Trophoblast cell (in vitro differentiated cells and primary cell): ENCODE measurements around the gene HSD17B7.

Experiments
- DNase-seq, 2 donors: peaks; one replicate each; pipeline ENCODE4 v3.0.0-alpha.2; 2016
- H2AFZ ChIP-seq: 2 replicates; pipeline ENCODE4 v1.6.1; 2013; ENCODE audit warnings: low read length, moderate library complexity, mild to moderate bottlenecking; ENCODE audit not compliant: insufficient read depth, poor library complexity
- H2AK5ac ChIP-seq: 2 replicates; pipeline ENCODE4 v1.6.1; 2013; ENCODE audit warnings: mild to moderate bottlenecking, low read length
- H2BK120ac ChIP-seq: 2 replicates; pipeline ENCODE4 v1.6.1; 2013; ENCODE audit warnings: low read length, mild to moderate bottlenecking, moderate library complexity; ENCODE audit not compliant: insufficient read depth, poor library complexity
- H2BK12ac ChIP-seq: 2 replicates; pipeline ENCODE4 v1.6.1; 2013; ENCODE audit warnings: mild to moderate bottlenecking, low read length, moderate library complexity
- H2BK5ac ChIP-seq: 2 replicates; pipeline ENCODE4 v1.6.1; 2013; ENCODE audit warnings: low read length, low read depth, moderate library complexity, mild to moderate bottlenecking; ENCODE audit not compliant: poor library complexity
- H3K14ac ChIP-seq: 2 replicates; pipeline ENCODE4 v1.6.1; 2013; ENCODE audit warnings: mild to moderate bottlenecking, low read length
- H3K18ac ChIP-seq: 2 replicates; pipeline ENCODE4 v1.6.1; 2013; ENCODE audit warnings: mild to moderate bottlenecking, low read length
- H3K23ac ChIP-seq: 2 replicates; pipeline ENCODE4 v1.6.1; 2013; ENCODE audit warnings: low read length
- H3K27ac ChIP-seq: 2 replicates; pipeline ENCODE4 v1.5.1; 2013; ENCODE audit warnings: low read depth, mild to moderate bottlenecking, inconsistent platforms, low read length, moderate library complexity
- H3K27me3 ChIP-seq: 2 replicates; pipeline ENCODE4 v1.6.1; 2013; ENCODE audit warnings: inconsistent platforms, mild to moderate bottlenecking, low read length, moderate library complexity; ENCODE audit not compliant: insufficient read depth
- H3K36me3 ChIP-seq, 2 experiments: 1 replicate in 1 of 2; 2 replicates in 1 of 2; pipeline ENCODE4 v1.6.1; 2013; ENCODE audit warnings: low read length in 2 of 2, mild to moderate bottlenecking in 2 of 2, moderate library complexity in 1 of 2; ENCODE audit not compliant: insufficient read depth in 2 of 2, control insufficient read depth in 1 of 2
- H3K4ac ChIP-seq: 2 replicates; pipeline ENCODE4 v1.6.1; 2013; ENCODE audit warnings: low read depth, mild to moderate bottlenecking, low read length, moderate library complexity
- H3K4me1 ChIP-seq, 2 experiments: 1 replicate in 1 of 2; 2 replicates in 1 of 2; pipeline ENCODE4 v1.6.1; 2013; ENCODE audit warnings: low read length in 2 of 2, mild to moderate bottlenecking in 2 of 2, moderate library complexity in 1 of 2; ENCODE audit not compliant: insufficient read depth in 2 of 2, control insufficient read depth in 1 of 2
- H3K4me2 ChIP-seq: 2 replicates; pipeline ENCODE4 v1.6.1; 2013; ENCODE audit warnings: inconsistent platforms, mild to moderate bottlenecking, low read length, moderate library complexity
- H3K4me3 ChIP-seq: 2 replicates; pipeline ENCODE4 v1.5.1; 2013; ENCODE audit warnings: mild to moderate bottlenecking, low read depth, low read length, inconsistent platforms
- H3K79me1 ChIP-seq: one replicate; pipeline ENCODE4 v1.6.1; 2013; ENCODE audit warnings: low read length
- H3K79me2 ChIP-seq: 2 replicates; pipeline ENCODE4 v1.6.1; 2013; ENCODE audit warnings: low read length, mild to moderate bottlenecking; ENCODE audit not compliant: control insufficient read depth, insufficient read depth, poor library complexity
- H3K9ac ChIP-seq: 2 replicates; pipeline ENCODE4 v1.6.1; 2013; ENCODE audit warnings: mild to moderate bottlenecking, low read length
- H3K9me3 ChIP-seq: 2 replicates; pipeline ENCODE4 v1.6.1; 2013; ENCODE audit warnings: low read depth, mild to moderate bottlenecking, control low read depth, inconsistent platforms, low read length; ENCODE audit not compliant: insufficient read depth
- H4K12ac ChIP-seq: 2 replicates; pipeline ENCODE4 v1.6.1; 2013; ENCODE audit warnings: low read depth, mild to moderate bottlenecking, low read length, moderate library complexity
- H4K8ac ChIP-seq: 2 replicates; pipeline ENCODE4 v1.6.1; 2013; ENCODE audit warnings: low read depth, mild to moderate bottlenecking, low read length, moderate library complexity
- H4K91ac ChIP-seq: one replicate; pipeline ENCODE4 v1.6.1; 2013; ENCODE audit warnings: low read depth, mild to moderate bottlenecking, low read length, moderate library complexity
- WGBS: extraction: QIAGEN DNeasy Blood & Tissue Kit; methylation state at CpG from one replicate; pipeline ENCODE4 v1.1.7; 2013; ENCODE audit warnings: missing lambda C conversion rate; ENCODE audit not compliant: insufficient read length, insufficient coverage; ENCODE audit errors: extremely low coverage; 5-methylcytosine and 5-hydroxymethylcytosine counted together

The HSD17B7 gene

GRCh38 chr1:162857850-162858249 is 67.3 kb downstream of the HSD17B7 start:
- Histone ChIP-seq H2AK5ac (no peak overlapping the region), H2BK12ac (no peak overlapping the region), H3K9me3 (no peaks in the 10 kb centered on the region), H3K9ac (no peak overlapping the region), H3K18ac (no peak overlapping the region), H3K4me1 (no peaks in the 10 kb centered on the region), H3K4me2 (no peak overlapping the region), H3K27me3 (no peaks in the 10 kb centered on the region), H4K12ac (no peak overlapping the region), H3K4me3 (no peak overlapping the region), H3K79me2 (no peaks in the 10 kb centered on the region), H2BK120ac (no peak overlapping the region), H2BK5ac (no peak overlapping the region), H3K14ac (no peak overlapping the region), H3K23ac (no peak overlapping the region), H3K36me3 (no peaks in the 10 kb centered on the region), H4K8ac (no peak overlapping the region), H4K91ac (no peak overlapping the region), H3K4ac (no peak overlapping the region), H2AFZ (no peak overlapping the region), H3K79me1 (no peaks in the 10 kb centered on the region), H3K27ac (no peak overlapping the region)
- DNase-seq: no peak

DNA sequence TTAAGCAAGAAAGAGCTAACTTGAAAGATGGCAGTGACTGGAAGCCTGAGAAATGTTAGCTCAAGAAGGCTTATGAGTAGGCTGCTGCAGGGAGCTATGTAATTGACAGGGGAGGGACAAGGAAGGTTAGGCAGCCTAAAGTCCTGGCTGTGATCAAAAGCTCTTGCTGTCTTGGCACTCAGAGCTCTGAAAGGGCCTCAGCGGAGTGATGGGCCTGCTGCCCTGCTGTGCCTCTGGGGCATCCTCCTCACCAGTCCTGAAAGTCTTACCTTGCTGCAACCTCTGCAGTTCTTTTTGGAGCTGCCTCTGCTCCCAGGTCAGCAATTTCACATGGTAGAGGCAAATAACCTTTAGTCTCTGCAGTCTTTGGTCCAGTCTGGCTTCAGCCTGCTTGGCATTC is 68.7 kb downstream of the HSD17B7 start:
- H3K18ac ChIP-seq: no peak overlapping the region
- H3K4me3 ChIP-seq: no peak overlapping the region
- no peaks in the 10 kb centered on the region for H3K79me2 ChIP-seq
- no peak overlapping the region for H3K27ac ChIP-seq
- H4K8ac ChIP-seq: no peak overlapping the region
- no peak overlapping the region for H2AFZ ChIP-seq
- H4K91ac ChIP-seq: no peak overlapping the region
- H3K79me1 ChIP-seq: no peaks in the 10 kb centered on the region
- no peak overlapping the region for H2AK5ac ChIP-seq
- H3K4me1 ChIP-seq: no peaks in the 10 kb centered on the region
- H3K4ac ChIP-seq: no peak overlapping the region
- H3K14ac ChIP-seq: no peak overlapping the region
- no peak for DNase-seq
- H3K36me3 ChIP-seq: no peaks in the 10 kb centered on the region
- no peaks in the 10 kb centered on the region for H3K9me3 ChIP-seq
- no CpG with 5 or more reads among the region's 1 CpG for WGBS
- H3K9ac ChIP-seq: no peak overlapping the region
- H3K23ac ChIP-seq: no peak overlapping the region
- no peak overlapping the region for H2BK120ac ChIP-seq
- H2BK5ac ChIP-seq: no peak overlapping the region
- no peak overlapping the region for H2BK12ac ChIP-seq
- no peak overlapping the region for H4K12ac ChIP-seq
- no peak overlapping the region for H3K4me2 ChIP-seq
- no peaks in the 10 kb centered on the region for H3K27me3 ChIP-seq

DNA sequence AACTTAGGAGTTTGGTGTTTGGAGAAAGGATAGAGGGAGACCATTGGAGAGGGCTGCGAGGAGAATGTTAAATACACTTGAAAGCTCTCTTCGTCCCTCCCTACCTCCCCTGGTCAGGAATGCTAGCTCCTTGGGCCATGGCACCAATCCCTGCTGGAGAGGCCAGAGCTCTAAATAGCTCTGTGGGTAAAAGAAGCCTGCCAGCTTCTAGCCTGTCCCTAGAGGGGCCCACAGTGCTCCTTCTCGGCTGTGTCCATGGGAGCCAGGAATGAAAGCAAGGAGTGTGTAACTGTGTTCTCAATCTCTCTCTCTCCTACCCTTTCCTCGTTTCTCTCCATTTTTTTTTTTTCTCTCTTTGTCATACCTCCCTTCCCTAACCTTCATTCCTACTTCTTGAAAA is 70.6 kb downstream of the HSD17B7 start, which contains the start of gene CCDC190:
CCDC190 (minus strand) TSS at position 75 of the 400 bp plus-strand sequence. CDS start 1,529 bp downstream, outside the sequence.
- Histone ChIP-seq H3K9ac (no peak within 1 kb of the TSS), H3K36me3 (no peaks in the 10 kb centered on the region), H4K8ac (no peak within 1 kb of the TSS), H2BK5ac (no peak within 1 kb of the TSS), H3K27me3 (no peaks in the 10 kb centered on the region), H3K4ac (no peak within 1 kb of the TSS), H3K9me3 (no peaks in the 10 kb centered on the region), H3K27ac (no peak within 1 kb of the TSS), H2BK120ac (no peak within 1 kb of the TSS), H3K4me2 (no peak within 1 kb of the TSS), H4K12ac (no peak within 1 kb of the TSS), H3K14ac (no peak within 1 kb of the TSS), H4K91ac (no peak within 1 kb of the TSS), H3K18ac (no peak within 1 kb of the TSS), H3K79me1 (no peaks in the 10 kb centered on the region), H3K4me1 (no peaks in the 10 kb centered on the region), H2BK12ac (no peak within 1 kb of the TSS), H3K4me3 (no peak within 1 kb of the TSS), H2AK5ac (no peak within 1 kb of the TSS), H2AFZ (no peak within 1 kb of the TSS), H3K23ac (no peak within 1 kb of the TSS), H3K79me2 (no peaks in the 10 kb centered on the region)
- WGBS: 100% methylated on average over 1 of the region's 4 CpGs
- no peak for DNase-seq

GRCh38 chr1:162861625-162862024 is 71.1 kb downstream of the HSD17B7 start:
- Histone ChIP-seq H2AK5ac (no peak overlapping the region), H3K79me2 (no peaks in the 10 kb centered on the region), H2BK120ac (no peak overlapping the region), H3K27ac (no peak overlapping the region), H4K91ac (no peak overlapping the region), H3K4me1 (no peaks in the 10 kb centered on the region), H2AFZ (no peak overlapping the region), H3K4ac (no peak overlapping the region), H4K8ac (no peak overlapping the region), H3K36me3 (no peaks in the 10 kb centered on the region), H2BK12ac (no peak overlapping the region), H3K9ac (no peak overlapping the region), H3K18ac (no peak overlapping the region), H3K4me3 (no peak overlapping the region), H3K79me1 (no peaks in the 10 kb centered on the region), H3K9me3 (no peaks in the 10 kb centered on the region), H3K14ac (no peak overlapping the region), H3K27me3 (no peaks in the 10 kb centered on the region), H4K12ac (no peak overlapping the region), H2BK5ac (no peak overlapping the region), H3K4me2 (no peak overlapping the region), H3K23ac (no peak overlapping the region)
- DNase-seq: no peak
- no CpG with 5 or more reads among the region's 5 CpGs for WGBS
